ENCODE measurements around the gene CEPT1. TPM values are rescaled to one million over a fixed set of nuclear protein-coding genes. Genes with fewer than 3 reads are reported as not detected.

CEPT1 gene
- total and polyA plus RNA-seq, 9 of the 15 experiments (the other 6 are each of a cell fraction or from before 2014, with no cell fraction given) = 24.4 to 72.6 (median 42.4) TPM

DNA sequence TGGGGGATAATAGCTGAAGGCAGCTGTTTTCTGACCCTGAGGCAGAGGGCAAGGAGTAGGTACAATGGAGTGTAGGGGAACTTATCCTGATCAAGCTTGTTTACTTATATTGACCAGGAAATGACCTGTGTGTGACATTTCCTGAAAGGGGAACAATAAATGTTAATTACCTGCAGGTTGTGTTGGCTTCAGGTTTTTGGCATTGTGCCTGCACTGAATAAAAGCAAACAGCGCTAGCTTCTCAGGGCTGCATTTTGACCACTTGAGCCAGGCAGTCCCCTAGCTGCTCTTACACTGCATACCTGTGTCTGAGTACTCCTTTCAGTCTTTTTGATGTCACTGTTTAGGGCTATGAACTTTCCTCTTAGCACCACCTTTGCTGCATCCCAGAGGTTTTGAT, 40.7 kb upstream of the CEPT1 start (continued):
- TF ChIP-seq CEBPZ (IDR thresholded peaks at IDR 0.05; ENCODE audit: borderline replicate concordance, low read depth, low read length) (0 out of 2 replicates have a peak, but pooled peaks have one; percentile 55), RFX1 (IDR thresholded peaks at IDR 0.05) (no peak), FOXA1 (IDR thresholded peaks at IDR 0.05; ENCODE audit: borderline replicate concordance) (no peak), ZEB2 (IDR thresholded peaks at IDR 0.05) (peak; percentile 54), C11orf30 (IDR thresholded peaks at IDR 0.05; ENCODE audit: low read depth) (no peak), ZBTB8A (IDR thresholded peaks at IDR 0.05; ENCODE audit: partially characterized antibody) (no peak), BDP1 (IDR thresholded peaks at IDR 0.05; ENCODE audit: insufficient read depth, insufficient read length) (no peak), TAF7 (tag; IDR thresholded peaks at IDR 0.05) (no peak), E2F6 (IDR thresholded peaks at IDR 0.05; ENCODE audit: borderline replicate concordance in 1 of 2, extremely low read depth in 1 of 2, insufficient read depth in 1 of 2, insufficient read length in 1 of 2, low read depth in 1 of 2, low read length in 1 of 2, poor library complexity in 1 of 2, severe bottlenecking in 1 of 2) (no peak), ILF3 (IDR thresholded peaks at IDR 0.05; ENCODE audit: borderline replicate concordance) (no peak), HBP1 (CRISPR knock-in tag; IDR thresholded peaks at IDR 0.05) (no peak), PHTF2 (CRISPR knock-in tag; IDR thresholded peaks at IDR 0.05) (no peak), CBX3 (IDR thresholded peaks at IDR 0.05; ENCODE audit: borderline replicate concordance in 1 of 2, low read length in 2 of 2) (peak in 1 of 2 experiments; percentile 84; a peak in 1 of 3 replicates)
- TF ChIP-seq, protein P1, sequence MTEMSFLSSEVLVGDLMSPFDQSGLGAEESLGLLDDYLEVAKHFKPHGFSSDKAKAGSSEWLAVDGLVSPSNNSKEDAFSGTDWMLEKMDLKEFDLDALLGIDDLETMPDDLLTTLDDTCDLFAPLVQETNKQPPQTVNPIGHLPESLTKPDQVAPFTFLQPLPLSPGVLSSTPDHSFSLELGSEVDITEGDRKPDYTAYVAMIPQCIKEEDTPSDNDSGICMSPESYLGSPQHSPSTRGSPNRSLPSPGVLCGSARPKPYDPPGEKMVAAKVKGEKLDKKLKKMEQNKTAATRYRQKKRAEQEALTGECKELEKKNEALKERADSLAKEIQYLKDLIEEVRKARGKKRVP (CRISPR knock-in tag; IDR thresholded peaks at IDR 0.05) = no peak
- TF ChIP-seq, protein P2, sequence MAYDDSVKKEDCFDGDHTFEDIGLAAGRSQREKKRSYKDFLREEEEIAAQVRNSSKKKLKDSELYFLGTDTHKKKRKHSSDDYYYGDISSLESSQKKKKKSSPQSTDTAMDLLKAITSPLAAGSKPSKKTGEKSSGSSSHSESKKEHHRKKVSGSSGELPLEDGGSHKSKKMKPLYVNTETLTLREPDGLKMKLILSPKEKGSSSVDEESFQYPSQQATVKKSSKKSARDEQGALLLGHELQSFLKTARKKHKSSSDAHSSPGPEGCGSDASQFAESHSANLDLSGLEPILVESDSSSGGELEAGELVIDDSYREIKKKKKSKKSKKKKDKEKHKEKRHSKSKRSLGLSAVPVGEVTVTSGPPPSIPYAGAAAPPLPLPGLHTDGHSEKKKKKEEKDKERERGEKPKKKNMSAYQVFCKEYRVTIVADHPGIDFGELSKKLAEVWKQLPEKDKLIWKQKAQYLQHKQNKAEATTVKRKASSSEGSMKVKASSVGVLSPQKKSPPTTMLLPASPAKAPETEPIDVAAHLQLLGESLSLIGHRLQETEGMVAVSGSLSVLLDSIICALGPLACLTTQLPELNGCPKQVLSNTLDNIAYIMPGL (CRISPR knock-in tag; IDR thresholded peaks at IDR 0.05) = no peak
- TF ChIP-seq, protein P3, sequence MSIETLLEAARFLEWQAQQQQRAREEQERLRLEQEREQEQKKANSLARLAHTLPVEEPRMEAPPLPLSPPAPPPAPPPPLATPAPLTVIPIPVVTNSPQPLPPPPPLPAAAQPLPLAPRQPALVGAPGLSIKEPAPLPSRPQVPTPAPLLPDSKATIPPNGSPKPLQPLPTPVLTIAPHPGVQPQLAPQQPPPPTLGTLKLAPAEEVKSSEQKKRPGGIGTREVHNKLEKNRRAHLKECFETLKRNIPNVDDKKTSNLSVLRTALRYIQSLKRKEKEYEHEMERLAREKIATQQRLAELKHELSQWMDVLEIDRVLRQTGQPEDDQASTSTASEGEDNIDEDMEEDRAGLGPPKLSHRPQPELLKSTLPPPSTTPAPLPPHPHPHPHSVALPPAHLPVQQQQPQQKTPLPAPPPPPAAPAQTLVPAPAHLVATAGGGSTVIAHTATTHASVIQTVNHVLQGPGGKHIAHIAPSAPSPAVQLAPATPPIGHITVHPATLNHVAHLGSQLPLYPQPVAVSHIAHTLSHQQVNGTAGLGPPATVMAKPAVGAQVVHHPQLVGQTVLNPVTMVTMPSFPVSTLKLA (conservative IDR thresholded peaks at IDR 0.05) = no peak

All from K562 (cell line).